ENCODE data around the gene RPTOR. TPM values are rescaled to one million over a fixed set of nuclear protein-coding genes. Genes with fewer than 3 reads are reported as not detected.

Gene RPTOR
- total RNA-seq, 3 donors from 2014 or later (not counting 1 experiment from before 2014, with no cell fraction given): 49.2 to 63.6 (median 55.4) TPM

DNA sequence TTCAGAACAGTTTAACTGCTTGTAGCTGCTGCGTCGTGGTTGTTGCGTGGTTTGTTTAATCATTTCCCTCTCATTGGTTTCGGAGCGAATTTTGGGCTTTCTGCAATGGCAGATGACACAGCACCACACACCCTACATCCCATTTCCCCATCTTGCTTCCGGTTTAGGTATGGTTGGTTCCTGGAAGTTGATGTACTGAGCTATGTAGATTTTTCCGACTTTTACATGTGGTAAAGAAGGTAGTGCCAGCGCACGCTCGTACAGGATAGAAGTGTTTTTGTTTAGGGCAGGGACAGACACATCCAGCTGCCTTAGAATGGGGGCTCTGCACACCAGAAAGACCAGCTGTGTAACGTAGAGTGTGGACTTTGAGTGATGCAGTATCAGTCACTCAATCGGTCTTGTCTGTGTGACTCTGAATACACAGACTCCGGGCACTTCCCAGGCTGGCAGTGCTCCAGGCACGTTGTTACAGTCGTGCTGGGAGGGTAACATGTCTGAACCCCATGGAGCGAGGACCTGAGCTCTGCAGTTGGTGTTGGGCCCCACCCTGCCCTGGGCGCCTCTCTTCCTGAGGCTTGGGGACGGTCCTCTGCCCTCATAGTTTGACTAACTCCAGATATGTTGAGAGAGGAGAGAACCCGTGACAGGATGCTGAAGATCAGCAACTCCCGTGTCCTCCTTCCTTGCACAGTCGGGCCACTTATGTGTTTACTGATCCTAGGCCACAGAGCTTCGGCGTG, 275.0 kb downstream of the RPTOR start:
- TF ChIP-seq, protein P1, sequence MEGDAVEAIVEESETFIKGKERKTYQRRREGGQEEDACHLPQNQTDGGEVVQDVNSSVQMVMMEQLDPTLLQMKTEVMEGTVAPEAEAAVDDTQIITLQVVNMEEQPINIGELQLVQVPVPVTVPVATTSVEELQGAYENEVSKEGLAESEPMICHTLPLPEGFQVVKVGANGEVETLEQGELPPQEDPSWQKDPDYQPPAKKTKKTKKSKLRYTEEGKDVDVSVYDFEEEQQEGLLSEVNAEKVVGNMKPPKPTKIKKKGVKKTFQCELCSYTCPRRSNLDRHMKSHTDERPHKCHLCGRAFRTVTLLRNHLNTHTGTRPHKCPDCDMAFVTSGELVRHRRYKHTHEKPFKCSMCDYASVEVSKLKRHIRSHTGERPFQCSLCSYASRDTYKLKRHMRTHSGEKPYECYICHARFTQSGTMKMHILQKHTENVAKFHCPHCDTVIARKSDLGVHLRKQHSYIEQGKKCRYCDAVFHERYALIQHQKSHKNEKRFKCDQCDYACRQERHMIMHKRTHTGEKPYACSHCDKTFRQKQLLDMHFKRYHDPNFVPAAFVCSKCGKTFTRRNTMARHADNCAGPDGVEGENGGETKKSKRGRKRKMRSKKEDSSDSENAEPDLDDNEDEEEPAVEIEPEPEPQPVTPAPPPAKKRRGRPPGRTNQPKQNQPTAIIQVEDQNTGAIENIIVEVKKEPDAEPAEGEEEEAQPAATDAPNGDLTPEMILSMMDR (IDR thresholded peaks at IDR 0.05): no peak
- no peak for DNase-seq
- Histone ChIP-seq H3K36me3 (ENCODE audit: control insufficient read depth, insufficient read depth, low read length) (peaks cover 11% of the 10 kb centered on the region), H3K27me3 (ENCODE audit: control insufficient read depth, insufficient read depth, low read length) (no peaks in the 10 kb centered on the region), H3K4me1 (ENCODE audit: control insufficient read depth, insufficient read depth, low read length) (no peaks in the 10 kb centered on the region), H3K27ac (ENCODE audit: low read length) (no peak overlapping the region), H3K4me3 (ENCODE audit: low read length) (no peak overlapping the region), H3K9me3 (ENCODE audit: control insufficient read depth, insufficient read depth, low read length) (no peaks in the 10 kb centered on the region)
- Mint-ChIP-seq H3K27ac (no peak overlapping the region), H3K36me3 (no peaks in the 10 kb centered on the region), H3K27me3 (ENCODE audit: low read depth in 2 of 2) (no peaks in the 10 kb centered on the region), H3K4me1 (peaks cover 4 to 17% of the 10 kb centered on the region in 2 donors), H3K9me3 (no peaks in the 10 kb centered on the region), H3K4me3 (no peak overlapping the region)
- 84% methylated on average over 21 of the region's 23 CpGs for WGBS (ENCODE audit: insufficient coverage)
- intact Hi-C loops (cut with micrococcal nuclease): no loop called here
- no peak for ATAC-seq

DNA sequence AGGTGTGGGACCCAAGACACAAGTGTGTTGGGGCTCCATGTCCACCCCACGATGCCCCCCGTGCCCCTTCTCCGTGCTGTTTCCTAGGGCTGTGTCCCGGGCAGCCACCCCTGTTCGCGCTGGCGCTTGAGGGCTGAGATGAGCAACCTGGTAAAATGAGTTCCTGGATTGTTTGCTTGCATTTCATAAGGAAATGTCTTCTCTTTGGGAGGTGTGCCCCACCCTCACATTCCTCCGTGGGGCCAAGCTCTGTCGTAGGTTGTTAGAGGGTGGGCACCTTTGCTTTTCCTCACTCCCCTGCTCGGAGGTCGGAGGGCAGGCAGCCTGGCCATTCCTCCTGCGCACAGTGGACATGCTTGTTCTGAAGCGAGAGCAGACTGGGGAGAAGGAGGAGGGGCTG, 275.7 kb downstream of the RPTOR start:
- TF ChIP-seq, protein P1 (IDR thresholded peaks at IDR 0.05): no peak
- no peaks in the 10 kb centered on the region for H3K9me3 Mint-ChIP-seq
- no peak overlapping the region for H3K4me3 Mint-ChIP-seq
- H3K4me1 ChIP-seq (ENCODE audit: control insufficient read depth, insufficient read depth, low read length): no peaks in the 10 kb centered on the region
- 95% methylated on average over 13 of the region's 13 CpGs for WGBS (ENCODE audit: insufficient coverage)
- peaks cover 13% of the 10 kb centered on the region for H3K36me3 ChIP-seq (ENCODE audit: control insufficient read depth, insufficient read depth, low read length)
- no peaks in the 10 kb centered on the region for H3K27me3 ChIP-seq (ENCODE audit: control insufficient read depth, insufficient read depth, low read length)
- H3K9me3 ChIP-seq (ENCODE audit: control insufficient read depth, insufficient read depth, low read length): no peaks in the 10 kb centered on the region
- DNase-seq (no peak), ATAC-seq (no peak)
- no peak overlapping the region for H3K4me3 ChIP-seq (ENCODE audit: low read length)
- no peak overlapping the region for H3K27ac Mint-ChIP-seq
- no peaks in the 10 kb centered on the region for H3K36me3 Mint-ChIP-seq
- H3K4me1 Mint-ChIP-seq: peaks cover 2 to 17% of the 10 kb centered on the region in 2 donors
- intact Hi-C loops (cut with micrococcal nuclease): no loop called here
- no peaks in the 10 kb centered on the region for H3K27me3 Mint-ChIP-seq (ENCODE audit: low read depth in 2 of 2)
- no peak overlapping the region for H3K27ac ChIP-seq (ENCODE audit: low read length)

DNA sequence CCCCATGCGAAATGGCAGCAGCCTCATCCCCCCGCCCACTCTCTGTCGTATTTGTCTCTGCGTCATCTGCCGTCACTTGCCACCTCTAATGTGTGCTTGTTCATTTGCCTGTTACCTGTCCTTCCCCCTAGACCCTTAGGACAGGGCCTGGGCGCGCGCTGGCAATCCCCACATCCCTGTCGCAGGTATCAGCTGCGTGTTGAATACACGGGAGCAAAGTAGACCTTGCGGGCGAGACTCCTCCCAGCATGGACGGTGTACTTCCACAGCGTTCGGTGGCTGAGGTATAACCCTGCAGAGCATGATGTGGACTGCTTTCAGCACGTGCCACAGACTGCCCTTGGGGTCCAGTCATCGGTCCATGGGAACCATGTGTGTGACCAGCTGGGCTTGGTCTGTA, 276.9 kb downstream of the RPTOR start:
- no peaks in the 10 kb centered on the region for H3K4me1 ChIP-seq (ENCODE audit: control insufficient read depth, insufficient read depth, low read length)
- no peaks in the 10 kb centered on the region for H3K36me3 Mint-ChIP-seq
- H3K27me3 ChIP-seq (ENCODE audit: control insufficient read depth, insufficient read depth, low read length): no peaks in the 10 kb centered on the region
- no peak for ATAC-seq
- H3K36me3 ChIP-seq (ENCODE audit: control insufficient read depth, insufficient read depth, low read length): peaks cover 13% of the 10 kb centered on the region
- TF ChIP-seq, protein P1 (IDR thresholded peaks at IDR 0.05): no peak
- H3K27me3 Mint-ChIP-seq (ENCODE audit: low read depth in 2 of 2): no peaks in the 10 kb centered on the region
- 97% methylated on average over 18 of the region's 18 CpGs for WGBS (ENCODE audit: insufficient coverage)
- no peaks in the 10 kb centered on the region for H3K9me3 ChIP-seq (ENCODE audit: control insufficient read depth, insufficient read depth, low read length)
- no peaks in the 10 kb centered on the region for H3K9me3 Mint-ChIP-seq
- intact Hi-C loops (cut with micrococcal nuclease): no loop called here
- no peak overlapping the region for H3K27ac ChIP-seq (ENCODE audit: low read length)
- no peak overlapping the region for H3K4me3 ChIP-seq (ENCODE audit: low read length)
- DNase-seq: no peak
- H3K27ac Mint-ChIP-seq: no peak overlapping the region
- no peak overlapping the region for H3K4me3 Mint-ChIP-seq
- H3K4me1 Mint-ChIP-seq: peaks cover 0 to 11% of the 10 kb centered on the region in 2 donors
